Gastrocnemius medialis (tissue), 4 donors: ENCODE measurements around the gene LRTM2.

Experiments used
- CTCF ChIP-seq, 5 experiments: fragments of 450-650 bp in 3 of 5; fragments of 200-600 bp in 2 of 5; sonication (generic) in 2 of 5; IDR thresholded peaks in 4 of 5; conservative IDR thresholded peaks in 1 of 5; 1 replicate in 4 of 5; 2 replicates in 1 of 5; pipeline ENCODE4 v1.5.1; 2016 to 2019; ENCODE audit warnings: antibody characterized with exemption in 5 of 5, mild to moderate bottlenecking in 3 of 5, moderate library complexity in 3 of 5
- POLR2A ChIP-seq, 2 donors: fragments of 450-650 bp; IDR thresholded peaks; one replicate each; pipeline ENCODE4 v1.6.1; 2017; ENCODE audit warnings: antibody characterized with exemption in 2 of 2, mild to moderate bottlenecking in 2 of 2, moderate library complexity in 2 of 2

GRCh38 chr12:1855241-1855640, 34.9 kb downstream of the LRTM2 start:
- TF ChIP-seq CTCF (IDR thresholded peaks at IDR 0.05 in 4 of 5, conservative IDR thresholded peaks at IDR 0.05 in 1 of 5): no peak
- TF ChIP-seq POLR2A (IDR thresholded peaks at IDR 0.05): no peak
